Measurements from ENCODE around the gene CD274. TPM values are rescaled to one million over a fixed set of nuclear protein-coding genes. Genes with fewer than 3 reads are reported as not detected.

The CD274 gene
- polyA plus RNA-seq, 1 donor from 2014 or later = 0.16 TPM

GRCh38 chr9:5499157-5499556, 48.8 kb downstream of the CD274 start:
- Histone ChIP-seq H3K4me3 (ENCODE audit: low read length) (no peak overlapping the region), H3K27ac (ENCODE audit: low read length) (no peak overlapping the region), H3K79me2 (replicated peaks; ENCODE audit: insufficient read depth, low read length) (no peaks in the 10 kb centered on the region), H3K4me2 (ENCODE audit: low read length) (no peak overlapping the region), H2AFZ (ENCODE audit: low read depth, low read length) (no peak overlapping the region), H3K36me3 (ENCODE audit: insufficient read depth, low read length) (no peaks in the 10 kb centered on the region), H4K20me1 (ENCODE audit: insufficient read depth) (no peaks in the 10 kb centered on the region), H3K27me3 (ENCODE audit: insufficient read depth, low read depth, low read length) (no peaks in the 10 kb centered on the region), H3K9ac (ENCODE audit: low read length) (no peak overlapping the region), H3K9me3 (ENCODE audit: low read length) (no peaks in the 10 kb centered on the region), H3K9me2 (ENCODE audit: insufficient read depth, low read length) (no peaks in the 10 kb centered on the region), H3F3A (ENCODE audit: insufficient read depth, low read length, poor library complexity, severe bottlenecking) (no peaks in the 10 kb centered on the region)
- TF ChIP-seq TAF1 (IDR thresholded peaks at IDR 0.05; ENCODE audit: low read depth) (no peak), EP300 (conservative IDR thresholded peaks at IDR 0.05; ENCODE audit: poor library complexity, severe bottlenecking) (no peak), MXI1 (conservative IDR thresholded peaks at IDR 0.05; ENCODE audit: poor library complexity, severe bottlenecking) (no peak), SMC3 (conservative IDR thresholded peaks at IDR 0.05; ENCODE audit: poor library complexity) (no peak), POLR2AphosphoS5 (IDR thresholded peaks at IDR 0.05) (no peak), EZH2 (IDR thresholded peaks at IDR 0.05; ENCODE audit: borderline replicate concordance, insufficient read depth, low read length, poor library complexity, severe bottlenecking) (no peak), REST (IDR thresholded peaks at IDR 0.05; ENCODE audit: borderline replicate concordance) (no peak), CTCF (IDR thresholded peaks at IDR 0.05; ENCODE audit: poor library complexity, severe bottlenecking) (no peak), RAD21 (conservative IDR thresholded peaks at IDR 0.05) (no peak)

- H3K27ac ChIP-seq (ENCODE audit: low read length) = no peak overlapping the region
- H4K20me1 ChIP-seq (ENCODE audit: insufficient read depth) = no peaks in the 10 kb centered on the region
- no peak overlapping the region for H3K4me3 ChIP-seq (ENCODE audit: low read length)
- no peak overlapping the region for H3K9ac ChIP-seq (ENCODE audit: low read length)
- TF ChIP-seq CTCF (IDR thresholded peaks at IDR 0.05; ENCODE audit: poor library complexity, severe bottlenecking) = no peak
- no peak for TF ChIP-seq RAD21 (conservative IDR thresholded peaks at IDR 0.05)
- TF ChIP-seq REST (IDR thresholded peaks at IDR 0.05; ENCODE audit: borderline replicate concordance) = no peak
- TF ChIP-seq SMC3 (conservative IDR thresholded peaks at IDR 0.05; ENCODE audit: poor library complexity) = no peak
- no peak for TF ChIP-seq TAF1 (IDR thresholded peaks at IDR 0.05; ENCODE audit: low read depth)
- TF ChIP-seq MXI1 (conservative IDR thresholded peaks at IDR 0.05; ENCODE audit: poor library complexity, severe bottlenecking) = no peak
- TF ChIP-seq EZH2 (IDR thresholded peaks at IDR 0.05; ENCODE audit: borderline replicate concordance, insufficient read depth, low read length, poor library complexity, severe bottlenecking) = no peak
- no peak for TF ChIP-seq EP300 (conservative IDR thresholded peaks at IDR 0.05; ENCODE audit: poor library complexity, severe bottlenecking)
- TF ChIP-seq POLR2AphosphoS5 (IDR thresholded peaks at IDR 0.05) = no peak
- no peaks in the 10 kb centered on the region for H3F3A ChIP-seq (ENCODE audit: insufficient read depth, low read length, poor library complexity, severe bottlenecking)
- H3K79me2 ChIP-seq (replicated peaks; ENCODE audit: insufficient read depth, low read length) = no peaks in the 10 kb centered on the region
- no peaks in the 10 kb centered on the region for H3K9me2 ChIP-seq (ENCODE audit: insufficient read depth, low read length)
- H3K9me3 ChIP-seq (ENCODE audit: low read length) = no peaks in the 10 kb centered on the region
- no peaks in the 10 kb centered on the region for H3K27me3 ChIP-seq (ENCODE audit: insufficient read depth, low read depth, low read length)
- no peak overlapping the region for H2AFZ ChIP-seq (ENCODE audit: low read depth, low read length)
- H3K4me2 ChIP-seq (ENCODE audit: low read length) = no peak overlapping the region
- H3K36me3 ChIP-seq (ENCODE audit: insufficient read depth, low read length) = no peaks in the 10 kb centered on the region
Measured at GRCh38 chr9:5499889-5500398, 49.6 kb downstream of the CD274 start.

All from neural cell (in vitro differentiated cells).